GM19193 (cell line): ENCODE measurements around the gene NAA80.

Experiments
- POLR2A ChIP-seq: IDR thresholded peaks from 4 replicates; pipeline ENCODE4 v1.6.1; 2011; ENCODE audit not compliant: insufficient read depth, insufficient read length; ENCODE audit errors: extremely low read depth

The NAA80 gene

DNA sequence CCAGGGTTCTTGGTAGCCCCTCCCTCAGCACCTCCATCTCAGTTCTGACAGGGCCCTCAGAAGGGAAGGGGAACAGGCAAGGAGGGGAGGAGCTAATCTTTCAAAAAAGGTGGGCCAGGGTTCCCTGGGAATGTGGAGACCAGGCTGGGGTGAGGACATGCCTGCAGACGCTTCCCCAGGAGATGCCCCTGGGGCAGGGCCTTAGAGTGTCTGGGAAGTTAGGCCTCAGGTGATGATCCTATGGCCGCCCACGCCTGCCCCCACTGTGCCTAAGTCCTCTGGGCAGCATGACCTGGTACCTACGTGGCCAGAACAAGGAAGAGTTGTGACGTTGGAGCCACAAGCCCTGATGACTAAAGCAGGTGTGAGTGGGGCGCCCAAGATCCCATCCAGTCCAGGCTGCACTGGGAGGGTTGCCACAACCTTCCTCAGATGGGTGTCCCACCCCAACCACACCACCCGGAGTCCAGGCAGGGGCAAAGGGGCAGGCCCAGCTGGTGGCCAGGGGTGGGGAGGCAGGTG is 34.2 kb downstream of the NAA80 start:
- TF ChIP-seq POLR2A, result no peak

DNA sequence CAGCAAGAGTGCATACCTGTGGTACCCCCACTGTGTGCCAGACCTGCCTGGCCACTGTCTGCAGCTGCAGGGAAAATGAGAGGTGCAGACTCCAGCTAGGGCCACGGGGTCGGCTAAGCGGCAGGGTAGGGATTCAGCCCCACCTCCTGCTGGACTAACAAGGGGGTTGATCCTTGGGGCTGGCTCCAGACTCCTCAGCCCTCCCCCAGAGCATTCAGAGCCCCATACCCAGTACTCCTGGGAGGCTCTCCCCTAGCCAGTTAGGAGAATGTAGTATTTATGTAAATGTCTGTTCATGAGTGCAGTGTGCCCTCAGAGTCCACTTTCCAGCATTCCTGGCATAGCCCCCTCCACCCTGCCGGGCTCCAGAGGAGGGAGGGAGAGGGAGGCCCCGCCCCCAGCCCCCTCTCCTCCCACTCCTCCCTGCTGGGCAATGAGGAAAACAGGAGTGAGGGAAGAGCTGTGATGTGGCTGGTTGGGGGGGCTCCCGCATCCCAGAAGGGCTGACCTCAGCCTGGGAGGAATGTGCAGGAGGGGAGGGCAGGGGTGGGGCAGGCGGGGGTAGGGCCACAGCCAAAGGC is 34.7 kb downstream of the NAA80 start:
- no peak for TF ChIP-seq POLR2A

- no peak for TF ChIP-seq POLR2A
Observed at GRCh38 chr3:50263478-50264382, 35.5 kb downstream of the NAA80 start.

- no peak for TF ChIP-seq POLR2A
Observed at GRCh38 chr3:50262778-50263177, 36.4 kb downstream of the NAA80 start.

GRCh38 chr3:50261505-50261904 is 37.7 kb downstream of the NAA80 start:
- no peak for TF ChIP-seq POLR2A

DNA sequence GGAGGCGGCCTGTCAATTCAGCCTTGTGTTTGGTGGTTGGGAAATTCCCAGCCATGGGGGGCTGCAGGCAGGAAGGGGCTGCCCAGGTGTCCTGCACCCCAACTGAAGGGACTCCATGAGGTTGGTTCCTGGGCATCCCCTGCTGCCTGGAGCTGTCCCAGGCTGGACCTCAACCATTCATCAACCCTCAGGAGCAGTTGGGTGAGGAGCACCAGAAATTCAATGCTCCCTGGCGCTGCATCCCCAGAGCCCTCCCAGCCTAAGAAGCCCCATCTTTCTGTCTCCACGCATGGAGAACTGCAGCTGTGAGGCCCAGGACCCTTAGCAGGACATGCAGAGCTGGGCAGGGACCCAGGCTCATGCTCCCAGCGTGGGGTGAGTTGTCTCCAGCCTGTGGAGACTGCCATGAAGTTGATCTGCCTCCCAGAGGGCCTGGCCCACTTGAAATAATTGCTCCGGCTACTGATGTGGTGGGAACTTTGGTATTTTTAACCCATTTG is 38.2 kb downstream of the NAA80 start:
- no peak for TF ChIP-seq POLR2A

- TF ChIP-seq POLR2A, result peak; percentile 48
Observed at GRCh38 chr3:50260027-50260941, 38.9 kb downstream of the NAA80 start.

DNA sequence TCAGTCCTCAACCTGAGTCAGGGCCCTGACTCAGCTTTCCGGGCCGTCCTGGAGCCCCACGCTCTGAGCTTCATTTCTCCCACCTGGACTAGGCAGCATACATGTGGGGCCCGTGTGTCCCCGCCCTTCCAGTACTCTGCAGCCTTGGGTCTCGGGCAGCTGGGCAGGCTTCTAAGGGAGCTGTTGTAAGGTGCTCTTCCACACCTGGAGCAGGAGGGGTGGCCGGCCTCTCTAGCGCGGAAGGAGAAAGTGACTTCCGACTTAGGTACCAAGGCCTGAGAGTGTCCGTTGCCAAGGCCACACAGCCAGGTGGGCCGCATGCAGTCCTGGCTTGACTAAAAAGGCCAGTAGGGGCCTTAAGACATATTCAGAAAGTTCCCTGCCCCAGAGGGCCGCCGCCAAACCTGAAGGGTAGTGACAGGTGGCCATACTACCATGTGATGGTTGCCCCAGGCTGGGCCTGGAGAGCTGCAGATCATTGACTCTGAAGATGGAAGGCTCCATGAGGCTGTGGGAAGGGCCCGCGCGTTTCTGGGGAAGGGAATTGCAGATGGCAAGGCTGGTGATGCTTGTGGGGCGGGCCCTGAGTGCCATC is 39.7 kb downstream of the NAA80 start:
- no peak for TF ChIP-seq POLR2A

GRCh38 chr3:50258979-50259378 is 40.2 kb downstream of the NAA80 start:
- TF ChIP-seq POLR2A, result no peak

- TF ChIP-seq POLR2A, result no peak
Observed at GRCh38 chr3:50258029-50258680, 41.0 kb downstream of the NAA80 start.

DNA sequence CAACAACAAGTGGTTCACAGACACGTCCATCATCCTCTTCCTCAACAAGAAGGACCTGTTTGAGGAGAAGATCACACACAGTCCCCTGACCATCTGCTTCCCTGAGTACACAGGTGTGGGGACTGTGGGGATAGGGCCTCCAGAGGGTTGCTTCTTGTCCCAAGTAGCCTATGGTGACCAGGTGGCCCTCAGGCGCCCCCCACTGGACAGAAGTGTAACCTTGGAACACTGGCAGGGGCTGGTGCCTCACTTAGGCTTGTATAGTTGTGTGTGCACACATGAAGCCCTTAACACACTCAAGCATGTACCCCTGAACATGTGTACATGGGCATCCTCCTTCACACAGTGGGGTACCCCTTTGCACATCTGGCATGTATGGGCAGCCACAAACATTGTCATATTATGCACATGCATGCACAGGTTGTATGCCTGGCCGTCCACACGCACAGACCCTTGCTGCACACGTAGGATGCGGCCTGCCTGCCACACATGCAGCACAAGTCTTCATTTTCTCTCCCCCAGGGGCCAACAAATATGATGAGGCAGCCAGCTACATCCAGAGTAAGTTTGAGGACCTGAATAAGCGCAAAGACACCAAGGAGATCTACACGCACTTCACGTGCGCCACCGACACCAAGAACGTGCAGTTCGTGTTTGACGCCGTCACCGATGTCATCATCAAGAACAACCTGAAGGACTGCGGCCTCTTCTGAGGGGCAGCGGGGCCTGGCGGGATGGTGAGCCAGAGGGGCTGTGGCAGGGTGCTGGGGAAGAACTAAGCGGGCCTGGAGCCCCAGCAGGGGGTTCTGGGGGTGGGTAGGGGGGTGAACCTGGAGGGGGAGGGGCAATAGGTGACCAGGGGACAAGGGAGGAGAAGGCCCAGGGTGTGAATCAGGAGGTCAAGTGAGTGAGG is 42.0 kb downstream of the NAA80 start:
- TF ChIP-seq POLR2A, result no peak

GRCh38 chr3:50255251-50255615 is 44.0 kb downstream of the NAA80 start:
- TF ChIP-seq POLR2A, result no peak
